Measurements from ENCODE around the gene ITSN1. TPM values are rescaled to one million over a fixed set of nuclear protein-coding genes. Genes with fewer than 3 reads are reported as not detected.

ITSN1 gene
- total and polyA plus RNA-seq, 2 donors from 2014 or later: 8.1 to 42.5 TPM

GRCh38 chr21:33875026-33875695 is 232.9 kb downstream of the ITSN1 start:
- Histone ChIP-seq H3K4me1 (ENCODE audit: control insufficient read depth in 2 of 3, insufficient read depth in 2 of 3, low read depth in 1 of 3, low read length in 3 of 3) (no peaks in the 10 kb centered on the region), H3K4me3 (ENCODE audit: low read length in 3 of 3) (no peak overlapping the region), H3K9ac (ENCODE audit: low read length in 3 of 3) (no peak overlapping the region), H3K27me3 (ENCODE audit: control insufficient read depth, insufficient read depth, low read length) (no peaks in the 10 kb centered on the region), H3K27ac (ENCODE audit: low read depth in 2 of 2, low read length in 2 of 2) (no peak overlapping the region), H3K9me3 (ENCODE audit: control insufficient read depth in 2 of 3, insufficient read depth in 1 of 3, low read length in 3 of 3) (no peaks in the 10 kb centered on the region), H3K36me3 (ENCODE audit: control insufficient read depth in 2 of 3, insufficient read depth in 3 of 3, low read length in 3 of 3) (no peaks in the 10 kb centered on the region)
- no peak for DNase-seq
- no peak for FAIRE-seq
- TF ChIP-seq CTCF (IDR thresholded peaks at IDR 0.05; ENCODE audit: borderline replicate concordance, extremely low read depth, insufficient read depth): no peak
- intact Hi-C loops (cut with DNase I): no loop called here

- H3K4me3 ChIP-seq (ENCODE audit: low read length in 3 of 3): no peak overlapping the region
- H3K4me1 ChIP-seq (ENCODE audit: control insufficient read depth in 2 of 3, insufficient read depth in 2 of 3, low read depth in 1 of 3, low read length in 3 of 3): no peaks in the 10 kb centered on the region
- no peaks in the 10 kb centered on the region for H3K36me3 ChIP-seq (ENCODE audit: control insufficient read depth in 2 of 3, insufficient read depth in 3 of 3, low read length in 3 of 3)
- no peaks in the 10 kb centered on the region for H3K27me3 ChIP-seq (ENCODE audit: control insufficient read depth, insufficient read depth, low read length)
- intact Hi-C loops (cut with DNase I): no loop called here
- no peak overlapping the region for H3K9ac ChIP-seq (ENCODE audit: low read length in 3 of 3)
- no peaks in the 10 kb centered on the region for H3K9me3 ChIP-seq (ENCODE audit: control insufficient read depth in 2 of 3, insufficient read depth in 1 of 3, low read length in 3 of 3)
- no peak for TF ChIP-seq CTCF (IDR thresholded peaks at IDR 0.05; ENCODE audit: borderline replicate concordance, extremely low read depth, insufficient read depth)
- FAIRE-seq: no peak
- no peak overlapping the region for H3K27ac ChIP-seq (ENCODE audit: low read depth in 2 of 2, low read length in 2 of 2)
- DNase-seq: peak in 1 of 5 donors; percentile 24
Observed at GRCh38 chr21:33878824-33879223, 236.5 kb downstream of the ITSN1 start.

DNA sequence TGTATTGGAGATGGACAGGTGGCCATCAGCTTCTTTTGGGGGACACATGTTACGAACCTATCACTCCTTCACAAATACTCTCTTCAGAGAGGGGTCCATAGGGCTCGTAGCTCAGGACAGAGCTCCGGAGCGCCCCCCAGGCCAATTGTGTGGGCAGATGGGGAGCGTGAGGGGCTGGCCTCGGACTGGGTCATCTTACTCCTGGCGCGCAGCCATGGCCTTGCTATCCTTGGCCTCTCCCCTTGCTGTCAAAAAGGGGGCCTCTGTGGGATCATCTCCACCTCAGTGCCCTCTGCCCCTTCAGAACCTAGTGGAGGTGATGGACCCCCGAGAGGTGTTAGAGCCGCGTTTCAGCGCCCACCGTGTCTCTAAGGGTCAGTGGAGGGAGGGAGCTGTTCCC is 238.3 kb downstream of the ITSN1 start:
- Histone ChIP-seq H3K27me3 (ENCODE audit: control insufficient read depth, insufficient read depth, low read length) (no peaks in the 10 kb centered on the region), H3K4me3 (ENCODE audit: low read length in 3 of 3) (no peak overlapping the region), H3K27ac (ENCODE audit: low read depth in 2 of 2, low read length in 2 of 2) (no peak overlapping the region), H3K4me1 (ENCODE audit: control insufficient read depth in 2 of 3, insufficient read depth in 2 of 3, low read depth in 1 of 3, low read length in 3 of 3) (no peaks in the 10 kb centered on the region), H3K9ac (ENCODE audit: low read length in 3 of 3) (no peak overlapping the region), H3K9me3 (ENCODE audit: control insufficient read depth in 2 of 3, insufficient read depth in 1 of 3, low read length in 3 of 3) (no peaks in the 10 kb centered on the region), H3K36me3 (ENCODE audit: control insufficient read depth in 2 of 3, insufficient read depth in 3 of 3, low read length in 3 of 3) (no peaks in the 10 kb centered on the region)
- intact Hi-C loops (cut with DNase I): no loop called here
- no peak for TF ChIP-seq CTCF (IDR thresholded peaks at IDR 0.05; ENCODE audit: borderline replicate concordance, extremely low read depth, insufficient read depth)
- peak in 1 of 5 donors; percentile 25 for DNase-seq
- FAIRE-seq: no peak
